HepG2 (cell line): ENCODE data around the gene EHBP1.

Experiments
- CTCF ChIP-seq: sonication (generic); formaldehyde crosslinking; IDR thresholded peaks from 2 replicates; pipeline ENCODE4 v1.5.0; 2020; ENCODE audit warnings: mild to moderate bottlenecking, missing genetic modification reagents, moderate library complexity
- E2F5 ChIP-seq: sonication (generic); formaldehyde crosslinking; conservative IDR thresholded peaks from 2 replicates; pipeline ENCODE4 v1.4.0; 2020; ENCODE audit warnings: missing genetic modification reagents
- HNRNPK ChIP-seq: fragments of 200-400 bp; formaldehyde crosslinking; IDR thresholded peaks from 2 replicates; pipeline ENCODE4 v1.6.1; 2018; ENCODE audit warnings: low read length, low read depth, moderate library complexity, mild to moderate bottlenecking; ENCODE audit not compliant: poor library complexity, severe bottlenecking
- HNRNPUL1 ChIP-seq: fragments of 200-400 bp; formaldehyde crosslinking; IDR thresholded peaks from 2 replicates; pipeline ENCODE4 v1.6.1; 2017; ENCODE audit warnings: low read depth, mild to moderate bottlenecking, low read length, moderate library complexity
- NFE2 ChIP-seq: sonication (generic); formaldehyde crosslinking; IDR thresholded peaks from 2 replicates; pipeline ENCODE4 v1.4.0; 2020; ENCODE audit warnings: missing genetic modification reagents
- NR2C2 ChIP-seq: sonication (generic); formaldehyde crosslinking; IDR thresholded peaks from 2 replicates; pipeline ENCODE4 v1.4.0; 2020; ENCODE audit warnings: missing genetic modification reagents, mild to moderate bottlenecking, moderate library complexity, borderline replicate concordance
- POLR2AphosphoS5 ChIP-seq: IDR thresholded peaks from 2 replicates; pipeline ENCODE4 v1.6.1; 2012; ENCODE audit warnings: low read depth, low read length
- RBAK ChIP-seq: sonication (generic); formaldehyde crosslinking; IDR thresholded peaks from 2 replicates; pipeline ENCODE4 v1.5.1; 2020; ENCODE audit warnings: mild to moderate bottlenecking, missing genetic modification reagents
- ZBTB34 ChIP-seq: sonication (generic); formaldehyde crosslinking; IDR thresholded peaks from 2 replicates; pipeline ENCODE4 v1.8.0; 2022; ENCODE audit warnings: mild to moderate bottlenecking, missing genetic modification reagents
- ZBTB43 ChIP-seq: sonication (generic); formaldehyde crosslinking; conservative IDR thresholded peaks from 2 replicates; pipeline ENCODE4 v1.4.0; 2020; ENCODE audit warnings: missing genetic modification reagents
- ZFY ChIP-seq: sonication (generic); formaldehyde crosslinking; IDR thresholded peaks from 2 replicates; pipeline ENCODE4 v1.4.0; 2020; ENCODE audit warnings: missing genetic modification reagents
- ZKSCAN8 ChIP-seq: IDR thresholded peaks from 2 replicates; pipeline ENCODE4 v1.6.1; 2016; ENCODE audit warnings: borderline replicate concordance, missing genetic modification reagents, missing compliant biosample characterization
- ZNF780A ChIP-seq: sonication (generic); formaldehyde crosslinking; IDR thresholded peaks from 2 replicates; pipeline ENCODE4 v1.8.0; 2022; ENCODE audit warnings: mild to moderate bottlenecking, missing genetic modification reagents, moderate library complexity

GRCh38 chr2:63047321-63048279 lies 342.1 kb downstream of the EHBP1 start:
- TF ChIP-seq E2F5 (CRISPR knock-in tag) = no peak
- TF ChIP-seq RBAK (CRISPR knock-in tag) = no peak
- no peak for TF ChIP-seq ZBTB43
- no peak for TF ChIP-seq ZNF780A (CRISPR knock-in tag)
- TF ChIP-seq HNRNPUL1 = no peak
- no peak for TF ChIP-seq HNRNPK
- TF ChIP-seq ZFY (CRISPR knock-in tag) = no peak
- no peak for TF ChIP-seq ZBTB34
- TF ChIP-seq ZKSCAN8 (CRISPR knock-in tag) = no peak
- TF ChIP-seq NFE2 (CRISPR knock-in tag) = no peak
- TF ChIP-seq CTCF (CRISPR knock-in tag) = no peak
- no peak for TF ChIP-seq NR2C2 (CRISPR knock-in tag)
- TF ChIP-seq POLR2AphosphoS5 = no peak; the same call in 1 of the 2 replicates
